GDM1 (cell line): Measurements from ENCODE around the gene WDR7.
A peak's percentile ranks its signal among the peaks of the same experiment; 100 is the strongest.

Source experiments
- DNase-seq: peaks from one replicate; lab custom pipeline; 2025; lab: John Stamatoyannopoulos, UW

Gene WDR7

DNA sequence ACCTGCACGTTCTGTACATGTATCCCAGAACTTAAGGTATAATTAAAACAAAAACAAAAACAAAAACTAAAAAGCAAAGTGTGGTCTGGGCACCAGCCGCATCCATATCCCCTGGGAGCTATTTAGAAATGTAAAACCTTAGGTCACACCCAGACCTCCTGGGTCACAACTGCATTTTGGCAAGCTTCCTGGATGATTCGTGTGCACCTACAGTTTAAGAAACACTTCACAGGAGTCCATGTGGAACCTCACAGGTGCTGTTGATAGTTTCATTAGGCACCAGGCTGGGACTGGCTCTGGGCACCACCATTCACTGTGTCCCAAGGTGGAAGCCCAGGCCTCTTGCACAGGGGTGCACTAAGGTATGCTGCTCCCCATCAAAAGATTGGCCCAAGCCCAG, 392.1 kb downstream of the WDR7 start:
- no peak for DNase-seq

GRCh38 chr18:57048351-57048750, 397.2 kb downstream of the WDR7 start:
- DNase-seq = no peak

GRCh38 chr18:57048859-57049258, 397.7 kb downstream of the WDR7 start:
- DNase-seq = no peak

- no peak for DNase-seq
Measured at GRCh38 chr18:57050310-57050949, 399.3 kb downstream of the WDR7 start.

DNA sequence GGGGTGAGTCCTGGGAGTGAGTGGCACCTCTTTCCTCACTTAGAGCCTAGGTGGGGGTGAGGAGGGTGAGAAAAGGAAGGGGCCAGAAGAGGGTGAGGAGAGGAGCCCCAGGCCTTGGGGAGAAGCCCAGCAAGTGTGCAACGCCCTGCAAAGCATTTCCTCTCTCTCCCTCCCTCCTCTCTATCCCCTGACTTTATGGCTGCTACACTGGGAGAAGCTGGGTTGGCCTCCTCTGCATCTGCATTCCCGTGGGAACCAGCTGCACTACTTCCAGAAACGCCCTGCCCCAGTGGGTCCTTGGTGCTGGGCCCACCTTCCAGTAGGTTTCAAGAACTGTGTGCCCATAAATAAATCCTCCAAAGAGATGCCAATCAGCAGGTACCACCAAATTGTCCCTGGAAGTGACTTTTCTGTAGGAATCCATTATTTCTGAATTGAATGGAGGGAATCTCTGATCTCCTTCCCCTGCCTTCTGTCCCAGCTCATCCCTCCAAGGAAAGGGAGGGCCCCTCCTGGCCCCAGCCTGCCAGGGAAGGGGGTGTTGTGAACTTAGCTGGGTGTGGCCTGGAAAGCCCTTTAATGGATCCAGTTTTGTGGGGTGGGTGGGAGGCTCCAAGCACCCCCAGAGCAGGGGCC, 400.0 kb downstream of the WDR7 start:
- no peak for DNase-seq

DNA sequence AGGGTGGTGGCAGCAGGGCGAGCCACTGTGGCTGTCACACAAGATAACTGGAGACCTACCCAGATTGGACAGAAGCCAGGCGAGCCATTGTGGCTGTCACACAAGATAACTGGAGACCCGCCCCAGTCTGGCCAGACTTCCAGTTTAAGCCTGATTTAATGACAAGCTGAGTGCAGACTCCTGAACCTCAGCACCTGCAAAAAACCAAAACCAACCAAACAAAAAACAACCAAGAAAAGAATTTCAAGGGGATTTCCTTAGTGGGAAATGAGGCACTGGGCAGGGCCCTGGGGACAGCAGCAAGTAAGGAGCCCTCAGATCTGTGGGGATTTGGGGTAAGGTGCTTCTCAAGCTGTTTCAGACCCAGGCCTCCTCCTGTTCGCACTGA, 400.5 kb downstream of the WDR7 start:
- no peak for DNase-seq

DNA sequence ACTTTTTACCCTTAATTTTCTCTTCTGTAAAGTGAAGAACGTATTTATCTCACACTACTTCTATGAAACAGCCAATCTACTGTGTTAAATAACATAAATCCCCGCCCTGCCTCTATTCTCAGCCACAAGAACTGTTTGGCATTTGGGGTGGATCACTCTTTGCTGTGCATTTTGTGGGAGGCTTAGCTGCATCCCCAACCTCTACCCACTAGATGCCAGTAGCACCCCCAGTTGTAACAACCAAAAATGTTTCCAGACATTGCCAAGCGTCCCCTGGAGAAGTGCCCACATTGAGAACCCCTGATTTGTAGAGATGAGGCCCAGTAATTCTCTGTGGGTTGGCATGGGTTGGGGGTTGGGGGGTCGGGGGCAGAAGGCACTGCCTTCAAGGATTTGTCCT, 401.0 kb downstream of the WDR7 start:
- no peak for DNase-seq

GRCh38 chr18:57052759-57053158, 401.6 kb downstream of the WDR7 start:
- DNase-seq = no peak

DNA sequence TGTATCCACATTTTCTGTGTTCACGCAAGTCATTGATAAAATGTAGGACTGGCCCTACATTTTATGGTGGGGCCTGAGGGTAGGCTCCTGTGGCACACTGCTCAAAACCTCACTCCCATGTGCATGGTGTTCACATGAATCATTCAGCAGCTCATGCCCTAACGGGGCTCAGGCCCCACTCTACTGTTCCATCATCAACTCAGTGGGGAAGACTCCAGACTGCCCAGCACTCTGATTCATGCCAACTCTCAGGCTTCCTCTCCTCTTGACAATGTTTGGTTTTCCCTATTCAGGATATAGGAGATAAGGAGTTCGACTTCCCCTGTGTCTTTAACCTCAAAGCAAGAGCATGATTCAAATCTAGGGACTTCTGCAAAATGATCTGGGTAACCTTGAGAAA, 403.7 kb downstream of the WDR7 start:
- DNase-seq = no peak

DNA sequence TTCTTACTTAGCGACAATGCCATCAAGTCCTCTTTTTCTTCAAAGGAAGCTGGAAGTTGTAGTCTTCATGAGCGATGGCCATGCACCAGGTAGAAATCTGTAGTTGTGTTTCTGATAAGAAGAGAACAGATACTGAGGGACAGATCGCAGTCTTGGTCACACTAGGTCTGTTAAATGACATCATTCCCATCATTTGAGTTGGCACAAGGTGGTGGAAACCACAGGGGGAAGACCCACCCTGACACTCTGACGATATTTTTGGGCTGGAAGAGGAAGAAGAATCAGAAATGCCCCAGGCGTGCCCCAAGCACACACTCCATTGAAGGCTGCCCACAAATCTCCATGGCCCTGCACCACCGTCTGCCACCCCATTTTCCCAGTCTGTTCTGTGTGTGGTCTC, 406.7 kb downstream of the WDR7 start:
- no peak for DNase-seq

DNA sequence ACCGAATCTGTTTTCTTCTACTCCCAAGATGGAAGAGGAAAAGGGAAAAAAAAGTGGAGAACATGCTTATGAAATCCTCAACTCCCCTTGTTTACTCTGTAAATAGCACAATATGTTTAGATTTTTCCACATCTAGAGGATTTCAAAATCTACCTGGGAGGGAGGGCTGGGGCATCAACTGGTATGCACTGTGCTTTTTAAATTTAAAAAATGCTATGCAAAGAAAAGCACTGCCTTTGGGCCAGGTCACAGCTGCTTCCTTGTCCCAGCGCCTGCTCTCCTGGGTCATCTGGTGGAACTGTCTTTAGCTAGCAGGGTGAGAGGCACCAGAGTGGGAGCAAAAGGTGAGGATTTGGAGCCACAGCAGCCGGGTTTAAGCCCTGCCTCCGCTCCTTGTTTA, 407.6 kb downstream of the WDR7 start:
- DNase-seq = no peak

DNA sequence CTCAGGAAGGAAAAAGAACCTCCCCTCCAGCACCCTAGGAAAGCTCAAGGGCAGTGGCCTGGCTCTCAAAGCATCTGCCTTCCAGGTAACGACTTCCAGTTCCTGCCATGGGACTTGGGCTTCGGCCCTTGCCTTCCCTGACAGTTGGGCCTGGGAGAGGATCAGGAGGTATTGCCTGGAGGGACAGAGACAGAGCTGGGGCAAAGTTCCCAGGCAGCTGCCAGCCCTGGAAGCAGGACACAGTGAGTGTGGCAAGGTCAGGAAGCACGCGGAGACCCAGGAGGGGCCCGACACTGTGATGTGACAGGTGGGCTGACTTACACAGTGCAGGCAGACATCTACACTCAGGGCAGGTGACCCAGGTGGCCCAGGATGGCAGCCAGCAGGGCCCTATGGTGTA, 408.2 kb downstream of the WDR7 start:
- DNase-seq = no peak

GRCh38 chr18:57060814-57061213, 409.7 kb downstream of the WDR7 start:
- DNase-seq = no peak

GRCh38 chr18:57062178-57062577, 411.0 kb downstream of the WDR7 start:
- no peak for DNase-seq

DNA sequence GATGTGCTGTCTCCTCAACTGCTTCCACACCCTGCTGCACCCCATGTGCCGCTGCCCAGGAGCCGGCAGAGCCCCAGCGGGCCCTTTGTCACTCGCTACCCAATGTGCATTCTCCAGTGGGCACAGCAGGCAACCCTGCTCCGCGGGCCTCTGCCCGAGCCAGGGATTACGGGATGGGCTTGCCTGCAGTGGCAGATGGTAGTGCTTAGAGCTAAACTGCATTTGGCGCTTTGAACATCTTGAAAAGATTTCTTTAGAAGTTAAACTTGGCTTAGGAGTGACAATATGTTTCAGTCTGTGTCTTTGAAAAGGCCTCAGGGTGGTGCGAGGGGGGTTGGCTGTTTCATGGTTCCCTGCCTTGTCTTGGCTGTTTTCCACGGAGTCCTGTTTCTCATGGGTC, 411.7 kb downstream of the WDR7 start:
- no peak for DNase-seq

GRCh38 chr18:57063601-57064103, 412.5 kb downstream of the WDR7 start:
- DNase-seq = no peak

DNA sequence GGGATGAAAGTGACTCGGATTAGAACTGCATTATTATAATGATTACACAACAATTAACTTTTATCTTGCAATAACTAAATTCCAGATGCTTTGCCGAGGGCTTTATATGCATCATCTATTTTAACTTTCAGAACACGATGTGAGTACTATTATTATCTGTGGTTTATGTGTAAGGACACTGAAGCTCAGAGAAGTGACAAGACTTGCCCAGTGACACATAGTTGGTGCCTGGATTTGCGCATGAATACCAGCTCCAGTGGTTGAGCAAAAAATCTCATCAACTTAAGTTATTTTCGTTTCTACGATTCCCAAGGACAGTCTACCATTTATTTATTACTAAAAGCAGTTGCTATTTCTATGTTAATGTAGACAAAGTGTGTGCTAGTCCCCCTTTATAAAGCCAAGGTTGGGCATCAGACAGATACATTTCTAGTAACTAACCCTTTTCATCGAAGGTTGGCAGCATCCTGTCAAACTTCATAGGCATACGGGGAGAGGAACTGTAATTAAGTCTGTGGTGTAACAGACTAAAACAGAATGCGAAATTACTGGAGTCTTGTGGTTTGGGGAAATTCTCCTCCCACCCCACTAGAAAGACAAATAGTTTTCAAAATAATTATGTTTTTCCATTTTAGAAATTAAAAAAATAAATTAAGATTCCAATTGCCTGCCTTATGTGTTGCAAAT, 422.5 kb downstream of the WDR7 start:
- no peak for DNase-seq

GRCh38 chr18:57075716-57076400, 424.7 kb downstream of the WDR7 start:
- DNase-seq = no peak

- no peak for DNase-seq
Measured at GRCh38 chr18:57077005-57077765, 426.0 kb downstream of the WDR7 start.

- DNase-seq = peak; percentile 68
Measured at GRCh38 chr18:57077786-57078552, 426.8 kb downstream of the WDR7 start.

DNA sequence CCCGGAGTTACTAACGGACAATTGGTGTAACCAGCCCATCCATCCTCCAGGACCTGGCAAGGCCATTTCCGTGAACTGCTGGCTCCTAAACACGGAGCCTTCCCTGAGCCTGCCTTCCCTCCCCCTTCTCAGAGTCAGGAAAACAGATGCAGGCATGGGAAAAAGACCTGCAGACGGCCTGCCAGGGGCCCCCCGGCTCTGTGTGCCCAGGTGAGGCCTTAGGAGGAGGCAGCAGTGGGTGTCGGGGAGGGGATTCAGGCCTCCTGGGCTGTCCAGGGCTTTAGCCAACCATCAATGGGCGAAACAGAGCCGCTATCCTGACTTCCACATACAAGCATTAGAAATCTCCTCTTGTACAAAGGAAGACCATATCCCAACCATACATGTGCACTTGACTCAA, 427.5 kb downstream of the WDR7 start:
- no peak for DNase-seq
